SU-DHL-6 (cell line): Measurements from ENCODE around the gene OR7G3.

ENCODE experiments used
- H2AFZ ChIP-seq: fragments of 200-600 bp; sonication (generic); 2 replicates; pipeline ENCODE4 v1.6.1; 2014; ENCODE audit warnings: low read depth, mild to moderate bottlenecking, moderate library complexity, mixed read lengths, antibody characterized with exemption, low read length; ENCODE audit not compliant: severe bottlenecking
- H3F3A ChIP-seq: fragments of 200-600 bp; shearing (Covaris generic); 2 replicates; pipeline ENCODE4 v1.6.0; 2016; ENCODE audit warnings: antibody characterized with exemption, mild to moderate bottlenecking; ENCODE audit not compliant: insufficient read depth
- H3K27ac ChIP-seq: fragments of 200-600 bp; sonication (generic); 2 replicates; pipeline ENCODE4 v1.5.1; 2016; ENCODE audit warnings: low read depth, mild to moderate bottlenecking, low read length, moderate library complexity, mixed read lengths
- H3K27me3 ChIP-seq: fragments of 200-600 bp; sonication (generic), shearing (Covaris generic); 2 replicates; pipeline ENCODE4 v1.6.0; 2014; ENCODE audit warnings: mild to moderate bottlenecking, low read length
- H3K36me3 ChIP-seq: fragments of 200-600 bp; sonication (generic); 2 replicates; pipeline ENCODE4 v1.6.1; 2014; ENCODE audit warnings: mild to moderate bottlenecking, low read length, mixed read lengths
- H3K4me2 ChIP-seq: fragments of 300-600, 200-600 bp; shearing (Covaris generic), sonication (generic); 2 replicates; pipeline ENCODE4 v1.6.0; 2014; ENCODE audit warnings: low read length, low read depth, mild to moderate bottlenecking; ENCODE audit not compliant: poor library complexity, severe bottlenecking
- H3K4me3 ChIP-seq: fragments of 200-600 bp; sonication (generic); 2 replicates; pipeline ENCODE4 v1.5.1; 2014; ENCODE audit warnings: antibody characterized with exemption, low read length, mild to moderate bottlenecking, mixed read lengths; ENCODE audit not compliant: insufficient read depth, poor library complexity, severe bottlenecking
- H3K79me2 ChIP-seq: fragments of 200-600 bp; sonication (generic); 2 replicates; pipeline ENCODE4 v1.6.1; 2014; ENCODE audit warnings: mild to moderate bottlenecking, low read length, moderate library complexity; ENCODE audit not compliant: insufficient read depth
- H3K9ac ChIP-seq: fragments of 200-600 bp; sonication (generic); 2 replicates; pipeline ENCODE4 v1.7.0; 2014; ENCODE audit warnings: mild to moderate bottlenecking, low read length
- H3K9me2 ChIP-seq: fragments of 200-600 bp; sonication (generic); replicated peaks from 2 replicates; pipeline ENCODE4 v1.6.1; 2014; ENCODE audit warnings: low read length; ENCODE audit not compliant: insufficient read depth
- H3K9me3 ChIP-seq: fragments of 200-600 bp; sonication (generic); 2 replicates; pipeline ENCODE4 v1.6.1; 2014; ENCODE audit warnings: low read length, mixed read lengths; ENCODE audit not compliant: insufficient read depth
- H4K20me1 ChIP-seq: fragments of 200-600 bp; sonication (generic); 2 replicates; pipeline ENCODE4 v1.6.1; 2014; ENCODE audit warnings: low read depth, mild to moderate bottlenecking, antibody characterized with exemption, low read length, moderate library complexity, mixed read lengths
- EZH2phosphoT487 ChIP-seq: fragments of 200-600 bp; sonication (generic), shearing (Covaris generic); conservative IDR thresholded peaks from 2 replicates; pipeline ENCODE4 v1.6.1; 2018; ENCODE audit warnings: mild to moderate bottlenecking, antibody characterized with exemption, low read length, moderate library complexity, mixed read lengths
- TF ChIP-seq, protein P1 (sequence below): fragments of 200-600 bp; sonication (generic); IDR thresholded peaks from one replicate; pipeline ENCODE4 v1.5.1; 2017; ENCODE audit warnings: antibody characterized with exemption, mild to moderate bottlenecking, low read length, moderate library complexity; ENCODE audit not compliant: insufficient read depth, poor library complexity, severe bottlenecking

Gene OR7G3

DNA sequence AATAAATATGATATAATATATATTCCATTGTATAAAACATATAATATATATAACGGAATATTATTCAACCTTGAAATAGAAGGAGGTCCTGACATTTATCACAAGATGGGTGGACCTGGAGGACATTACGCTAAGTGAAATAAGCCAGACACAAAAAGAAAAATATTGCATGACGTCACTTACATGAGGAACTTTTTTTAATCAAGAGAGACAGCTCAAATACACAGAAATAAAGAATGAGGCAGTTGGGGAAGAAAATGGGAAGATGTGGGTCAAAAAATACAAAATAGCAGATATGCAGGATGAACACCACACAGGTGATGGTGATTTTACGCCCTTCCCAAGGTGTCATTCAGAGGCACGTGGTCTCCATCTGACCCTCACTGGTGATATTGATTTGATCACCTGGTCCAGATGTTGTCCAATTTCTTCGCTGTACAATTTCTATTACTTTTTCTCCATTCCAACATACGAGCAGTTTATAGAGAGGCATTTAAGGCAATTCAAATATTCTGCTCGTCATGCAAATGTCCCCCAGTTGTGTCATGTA is 12.9 kb upstream of the OR7G3 start:
- H3K27me3 ChIP-seq = no peaks in the 10 kb centered on the region
- H3K36me3 ChIP-seq = peaks cover 28% of the 10 kb centered on the region
- H3F3A ChIP-seq = peaks cover 3% of the 10 kb centered on the region; the same call in 1 of the 2 replicates
- no peak for TF ChIP-seq EZH2phosphoT487
- TF ChIP-seq, protein P1, sequence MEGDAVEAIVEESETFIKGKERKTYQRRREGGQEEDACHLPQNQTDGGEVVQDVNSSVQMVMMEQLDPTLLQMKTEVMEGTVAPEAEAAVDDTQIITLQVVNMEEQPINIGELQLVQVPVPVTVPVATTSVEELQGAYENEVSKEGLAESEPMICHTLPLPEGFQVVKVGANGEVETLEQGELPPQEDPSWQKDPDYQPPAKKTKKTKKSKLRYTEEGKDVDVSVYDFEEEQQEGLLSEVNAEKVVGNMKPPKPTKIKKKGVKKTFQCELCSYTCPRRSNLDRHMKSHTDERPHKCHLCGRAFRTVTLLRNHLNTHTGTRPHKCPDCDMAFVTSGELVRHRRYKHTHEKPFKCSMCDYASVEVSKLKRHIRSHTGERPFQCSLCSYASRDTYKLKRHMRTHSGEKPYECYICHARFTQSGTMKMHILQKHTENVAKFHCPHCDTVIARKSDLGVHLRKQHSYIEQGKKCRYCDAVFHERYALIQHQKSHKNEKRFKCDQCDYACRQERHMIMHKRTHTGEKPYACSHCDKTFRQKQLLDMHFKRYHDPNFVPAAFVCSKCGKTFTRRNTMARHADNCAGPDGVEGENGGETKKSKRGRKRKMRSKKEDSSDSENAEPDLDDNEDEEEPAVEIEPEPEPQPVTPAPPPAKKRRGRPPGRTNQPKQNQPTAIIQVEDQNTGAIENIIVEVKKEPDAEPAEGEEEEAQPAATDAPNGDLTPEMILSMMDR = no peak
- H3K9me3 ChIP-seq = peaks cover 13% of the 10 kb centered on the region; the same call in 1 of the 2 replicates
- H3K79me2 ChIP-seq = peaks cover 46% of the 10 kb centered on the region
- H3K4me2 ChIP-seq = peak overlapping the region; percentile 84
- H3K27ac ChIP-seq = no peak overlapping the region
- H4K20me1 ChIP-seq = 0 out of 2 replicates have a peak, but pooled peaks cover 4% of the 10 kb centered on the region
- H3K9me2 ChIP-seq = no peaks in the 10 kb centered on the region
- H3K4me3 ChIP-seq = peak overlapping the region; percentile 91
- H3K9ac ChIP-seq = peak overlapping the region; percentile 97
- H2AFZ ChIP-seq = peak overlapping the region; percentile 87

DNA sequence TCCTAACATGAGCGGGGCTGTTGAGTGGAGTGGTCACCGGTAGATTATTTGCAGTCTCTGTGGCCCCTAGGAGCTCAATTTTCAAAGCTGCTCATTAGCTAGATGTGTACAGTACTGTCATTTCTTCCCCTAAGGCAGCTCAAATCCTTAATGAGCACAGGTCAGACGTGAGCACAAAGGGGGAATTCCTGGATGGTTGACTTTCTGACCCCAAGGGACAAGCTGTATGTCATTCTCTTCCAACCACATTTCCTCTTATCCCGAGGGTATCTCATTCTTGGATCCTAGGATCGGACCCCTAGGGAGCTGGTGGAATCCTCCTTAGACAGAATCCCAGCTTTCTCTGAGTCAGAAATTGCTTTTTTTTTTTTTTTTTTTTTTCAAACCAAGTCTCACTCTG is 5.7 kb upstream of the OR7G3 start:
- no peak overlapping the region for H3K27ac ChIP-seq
- TF ChIP-seq, protein P1 = no peak
- no peak for TF ChIP-seq EZH2phosphoT487
- no peaks in the 10 kb centered on the region for H4K20me1 ChIP-seq
- H3K4me2 ChIP-seq = no peak overlapping the region
- no peaks in the 10 kb centered on the region for H3K36me3 ChIP-seq
- no peaks in the 10 kb centered on the region for H3K9me3 ChIP-seq
- H3K27me3 ChIP-seq = no peaks in the 10 kb centered on the region
- no peaks in the 10 kb centered on the region for H3K9me2 ChIP-seq
- no peaks in the 10 kb centered on the region for H3F3A ChIP-seq
- no peaks in the 10 kb centered on the region for H3K79me2 ChIP-seq
- no peak overlapping the region for H3K9ac ChIP-seq
- no peak overlapping the region for H3K4me3 ChIP-seq
- H2AFZ ChIP-seq = no peak overlapping the region

DNA sequence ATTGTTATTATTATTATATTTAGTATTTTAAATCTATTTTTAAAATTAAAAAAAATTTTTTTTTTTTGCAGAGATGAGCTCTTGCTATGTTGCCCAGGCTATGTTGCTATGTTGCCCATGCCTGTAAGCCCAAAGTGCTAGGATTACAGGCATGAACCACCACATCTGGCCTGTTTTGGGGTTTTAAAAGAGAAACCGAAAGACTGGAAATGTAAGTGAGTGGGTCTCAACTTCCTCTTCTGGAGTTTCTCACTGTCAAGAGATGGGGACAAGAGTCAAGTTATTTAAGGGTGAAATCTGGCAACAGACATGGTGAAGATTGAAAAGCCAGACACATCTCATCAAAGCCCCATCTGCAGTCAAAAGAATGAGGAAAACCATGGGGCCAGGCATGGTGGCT is 4.2 kb upstream of the OR7G3 start:
- H2AFZ ChIP-seq = no peak overlapping the region
- no peak for TF ChIP-seq EZH2phosphoT487
- TF ChIP-seq, protein P1 = no peak
- H3K4me3 ChIP-seq = no peak overlapping the region
- no peaks in the 10 kb centered on the region for H3K36me3 ChIP-seq
- no peak overlapping the region for H3K27ac ChIP-seq
- no peak overlapping the region for H3K9ac ChIP-seq
- H3K79me2 ChIP-seq = no peaks in the 10 kb centered on the region
- no peaks in the 10 kb centered on the region for H3K9me2 ChIP-seq
- H3K27me3 ChIP-seq = no peaks in the 10 kb centered on the region
- no peaks in the 10 kb centered on the region for H3F3A ChIP-seq
- no peaks in the 10 kb centered on the region for H3K9me3 ChIP-seq
- H4K20me1 ChIP-seq = no peaks in the 10 kb centered on the region
- no peak overlapping the region for H3K4me2 ChIP-seq
